Neural cell (in vitro differentiated cells): ENCODE results near the gene KRT222. TPM values are rescaled to one million over a fixed set of nuclear protein-coding genes. Genes with fewer than 3 reads are reported as not detected.

Source experiments
- H2AFZ ChIP-seq: fragments of 200-600, 300-800 bp; sonication (generic), shearing (Covaris generic); 2 replicates; pipeline ENCODE4 v1.6.0; 2014; ENCODE audit warnings: low read depth, mild to moderate bottlenecking, antibody characterized with exemption, low read length, moderate library complexity
- H3F3A ChIP-seq: fragments of 200-600 bp; shearing (Covaris generic); 2 replicates; pipeline ENCODE4 v1.6.1; 2016; ENCODE audit warnings: mild to moderate bottlenecking, moderate library complexity, mixed read lengths, antibody characterized with exemption, low read length; ENCODE audit not compliant: insufficient read depth, poor library complexity, severe bottlenecking
- H3K27ac ChIP-seq: fragments of 200-600, 300-800 bp; sonication (generic), shearing (Covaris generic); 2 replicates; pipeline ENCODE4 v1.5.1; 2014; ENCODE audit warnings: mild to moderate bottlenecking, low read length, moderate library complexity
- H3K27me3 ChIP-seq: fragments of 300-800, 200-600 bp; sonication (generic), shearing (Covaris generic); 2 replicates; pipeline ENCODE4 v1.6.0; 2014; ENCODE audit warnings: mild to moderate bottlenecking, low read depth, low read length, moderate library complexity; ENCODE audit not compliant: insufficient read depth
- H3K36me3 ChIP-seq: fragments of 300-800, 200-600 bp; sonication (generic), shearing (Covaris generic); 2 replicates; pipeline ENCODE4 v1.5.1; 2014; ENCODE audit warnings: mild to moderate bottlenecking, antibody characterized with exemption, low read length, moderate library complexity; ENCODE audit not compliant: insufficient read depth
- H3K4me2 ChIP-seq: fragments of 300-800, 200-600 bp; sonication (generic), shearing (Covaris generic); 2 replicates; pipeline ENCODE4 v1.6.0; 2014; ENCODE audit warnings: mild to moderate bottlenecking, low read length
- H3K4me3 ChIP-seq: fragments of 300-800, 200-600 bp; sonication (generic), shearing (Covaris generic); 2 replicates; pipeline ENCODE4 v1.5.1; 2014; ENCODE audit warnings: mild to moderate bottlenecking, low read length, moderate library complexity
- H3K79me2 ChIP-seq: fragments of 200-600 bp; shearing (Covaris generic); replicated peaks from 2 replicates; pipeline ENCODE4 v1.6.0; 2014; ENCODE audit warnings: mild to moderate bottlenecking, low read length, moderate library complexity; ENCODE audit not compliant: insufficient read depth
- H3K9ac ChIP-seq: fragments of 300-800, 200-600 bp; sonication (generic), shearing (Covaris generic); 2 replicates; pipeline ENCODE4 v1.6.1; 2016; ENCODE audit warnings: mild to moderate bottlenecking, low read length, mixed read lengths
- H3K9me2 ChIP-seq: fragments of 200-600 bp; shearing (Covaris generic); 2 replicates; pipeline ENCODE4 v1.6.1; 2016; ENCODE audit warnings: mild to moderate bottlenecking, low read length, mixed read lengths; ENCODE audit not compliant: insufficient read depth
- H3K9me3 ChIP-seq: fragments of 200-600, 300-800 bp; sonication (generic), shearing (Covaris generic); 2 replicates; pipeline ENCODE4 v1.6.1; 2016; ENCODE audit warnings: mild to moderate bottlenecking, mixed run types, low read length, moderate library complexity, mixed read lengths
- H4K20me1 ChIP-seq: fragments of 200-600 bp; shearing (Covaris generic); 2 replicates; pipeline ENCODE4 v1.6.1; 2016; ENCODE audit warnings: mild to moderate bottlenecking, mixed run types; ENCODE audit not compliant: insufficient read depth
- CTCF ChIP-seq: fragments of 450-650 bp; IDR thresholded peaks from 2 replicates; pipeline ENCODE4 v1.5.1; 2014; ENCODE audit warnings: antibody characterized with exemption, mild to moderate bottlenecking, moderate library complexity; ENCODE audit not compliant: poor library complexity, severe bottlenecking
- EP300 ChIP-seq: fragments of 450-650 bp; conservative IDR thresholded peaks from 2 replicates; pipeline ENCODE4 v1.6.1; 2014; ENCODE audit warnings: antibody characterized with exemption, mild to moderate bottlenecking, moderate library complexity; ENCODE audit not compliant: poor library complexity, severe bottlenecking
- EZH2 ChIP-seq: fragments of 200-600, 300-800 bp; shearing (Covaris generic), sonication (generic); IDR thresholded peaks from 2 replicates; pipeline ENCODE4 v1.6.1; 2014; ENCODE audit warnings: antibody characterized with exemption, low read length, borderline replicate concordance, mild to moderate bottlenecking; ENCODE audit not compliant: insufficient read depth, poor library complexity, severe bottlenecking
- MXI1 ChIP-seq: fragments of 450-650 bp; conservative IDR thresholded peaks from 2 replicates; pipeline ENCODE4 v1.6.1; 2014; ENCODE audit warnings: antibody characterized with exemption, mild to moderate bottlenecking; ENCODE audit not compliant: poor library complexity, severe bottlenecking
- POLR2AphosphoS5 ChIP-seq: IDR thresholded peaks from 2 replicates; pipeline ENCODE4 v1.6.1; 2012
- RAD21 ChIP-seq: fragments of 450-650 bp; conservative IDR thresholded peaks from 2 replicates; pipeline ENCODE4 v1.6.1; 2014; ENCODE audit warnings: antibody characterized with exemption, mild to moderate bottlenecking, moderate library complexity
- SMC3 ChIP-seq: fragments of 450-650 bp; conservative IDR thresholded peaks from 2 replicates; pipeline ENCODE4 v1.6.1; 2014; ENCODE audit warnings: antibody characterized with exemption, mild to moderate bottlenecking, moderate library complexity; ENCODE audit not compliant: poor library complexity
- TAF1 ChIP-seq: IDR thresholded peaks from 2 replicates; pipeline ENCODE4 v1.6.1; 2012; ENCODE audit warnings: low read depth
- polyA plus RNA-seq: library from polyadenylated mRNA; depleted of rRNA; stranded (reverse); fragments of >200 nt; gene quantifications from 2 replicates; pipeline ENCODE4 v1.2.3, GENCODE V29; 2014
- TF ChIP-seq, protein P1 (sequence below): IDR thresholded peaks from 2 replicates; pipeline ENCODE4 v1.6.1; 2012; ENCODE audit warnings: borderline replicate concordance

KRT222 gene
- polyA plus RNA-seq, 1 donor from 2014 or later = 15.1 TPM

DNA sequence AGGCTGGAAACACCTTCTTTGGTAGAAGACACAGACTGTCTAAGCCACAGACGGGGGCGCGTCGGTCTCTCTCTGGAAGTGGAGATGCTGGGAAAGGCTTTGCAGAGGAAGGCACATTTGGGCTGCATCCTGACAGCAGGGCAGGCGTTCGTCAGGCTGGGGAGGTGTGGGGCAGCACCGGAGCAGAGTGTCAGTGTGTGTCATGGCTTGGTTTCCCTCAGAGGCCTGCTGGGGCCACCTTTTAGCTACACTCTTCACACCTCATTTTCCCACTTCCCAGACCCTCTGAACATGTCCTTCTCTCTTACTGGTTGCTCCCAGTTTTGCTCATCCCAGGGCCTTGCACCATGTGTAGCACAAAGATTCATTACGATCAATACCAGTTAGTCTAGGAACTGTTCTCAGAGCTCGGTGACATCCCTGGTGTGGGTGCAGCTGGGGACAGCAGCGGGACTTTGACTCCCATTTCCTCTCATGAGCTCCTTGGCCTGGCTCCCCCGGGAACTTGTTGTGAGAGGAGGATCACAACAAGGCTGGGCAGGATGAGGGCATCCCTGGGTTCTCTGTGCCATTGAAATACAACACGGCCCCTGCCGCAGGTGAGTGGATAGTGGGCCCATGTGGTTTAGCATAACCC, 50.4 kb downstream of the KRT222 start:
- H3K9me3 ChIP-seq = no peaks in the 10 kb centered on the region
- H3F3A ChIP-seq = no peaks in the 10 kb centered on the region
- H3K27ac ChIP-seq = no peak overlapping the region
- no peak overlapping the region for H3K9ac ChIP-seq
- H3K4me3 ChIP-seq = no peak overlapping the region
- H3K36me3 ChIP-seq = no peaks in the 10 kb centered on the region
- TF ChIP-seq EZH2 (no peak), TAF1 (no peak), EP300 (no peak), MXI1 (no peak), CTCF (no peak), RAD21 (no peak), POLR2AphosphoS5 (no peak), SMC3 (no peak)
- TF ChIP-seq, protein P1, sequence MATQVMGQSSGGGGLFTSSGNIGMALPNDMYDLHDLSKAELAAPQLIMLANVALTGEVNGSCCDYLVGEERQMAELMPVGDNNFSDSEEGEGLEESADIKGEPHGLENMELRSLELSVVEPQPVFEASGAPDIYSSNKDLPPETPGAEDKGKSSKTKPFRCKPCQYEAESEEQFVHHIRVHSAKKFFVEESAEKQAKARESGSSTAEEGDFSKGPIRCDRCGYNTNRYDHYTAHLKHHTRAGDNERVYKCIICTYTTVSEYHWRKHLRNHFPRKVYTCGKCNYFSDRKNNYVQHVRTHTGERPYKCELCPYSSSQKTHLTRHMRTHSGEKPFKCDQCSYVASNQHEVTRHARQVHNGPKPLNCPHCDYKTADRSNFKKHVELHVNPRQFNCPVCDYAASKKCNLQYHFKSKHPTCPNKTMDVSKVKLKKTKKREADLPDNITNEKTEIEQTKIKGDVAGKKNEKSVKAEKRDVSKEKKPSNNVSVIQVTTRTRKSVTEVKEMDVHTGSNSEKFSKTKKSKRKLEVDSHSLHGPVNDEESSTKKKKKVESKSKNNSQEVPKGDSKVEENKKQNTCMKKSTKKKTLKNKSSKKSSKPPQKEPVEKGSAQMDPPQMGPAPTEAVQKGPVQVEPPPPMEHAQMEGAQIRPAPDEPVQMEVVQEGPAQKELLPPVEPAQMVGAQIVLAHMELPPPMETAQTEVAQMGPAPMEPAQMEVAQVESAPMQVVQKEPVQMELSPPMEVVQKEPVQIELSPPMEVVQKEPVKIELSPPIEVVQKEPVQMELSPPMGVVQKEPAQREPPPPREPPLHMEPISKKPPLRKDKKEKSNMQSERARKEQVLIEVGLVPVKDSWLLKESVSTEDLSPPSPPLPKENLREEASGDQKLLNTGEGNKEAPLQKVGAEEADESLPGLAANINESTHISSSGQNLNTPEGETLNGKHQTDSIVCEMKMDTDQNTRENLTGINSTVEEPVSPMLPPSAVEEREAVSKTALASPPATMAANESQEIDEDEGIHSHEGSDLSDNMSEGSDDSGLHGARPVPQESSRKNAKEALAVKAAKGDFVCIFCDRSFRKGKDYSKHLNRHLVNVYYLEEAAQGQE = no peak
- H3K79me2 ChIP-seq = no peaks in the 10 kb centered on the region
- H2AFZ ChIP-seq = no peak overlapping the region
- no peaks in the 10 kb centered on the region for H3K9me2 ChIP-seq
- H4K20me1 ChIP-seq = no peaks in the 10 kb centered on the region
- H3K4me2 ChIP-seq = no peak overlapping the region
- H3K27me3 ChIP-seq = no peaks in the 10 kb centered on the region

DNA sequence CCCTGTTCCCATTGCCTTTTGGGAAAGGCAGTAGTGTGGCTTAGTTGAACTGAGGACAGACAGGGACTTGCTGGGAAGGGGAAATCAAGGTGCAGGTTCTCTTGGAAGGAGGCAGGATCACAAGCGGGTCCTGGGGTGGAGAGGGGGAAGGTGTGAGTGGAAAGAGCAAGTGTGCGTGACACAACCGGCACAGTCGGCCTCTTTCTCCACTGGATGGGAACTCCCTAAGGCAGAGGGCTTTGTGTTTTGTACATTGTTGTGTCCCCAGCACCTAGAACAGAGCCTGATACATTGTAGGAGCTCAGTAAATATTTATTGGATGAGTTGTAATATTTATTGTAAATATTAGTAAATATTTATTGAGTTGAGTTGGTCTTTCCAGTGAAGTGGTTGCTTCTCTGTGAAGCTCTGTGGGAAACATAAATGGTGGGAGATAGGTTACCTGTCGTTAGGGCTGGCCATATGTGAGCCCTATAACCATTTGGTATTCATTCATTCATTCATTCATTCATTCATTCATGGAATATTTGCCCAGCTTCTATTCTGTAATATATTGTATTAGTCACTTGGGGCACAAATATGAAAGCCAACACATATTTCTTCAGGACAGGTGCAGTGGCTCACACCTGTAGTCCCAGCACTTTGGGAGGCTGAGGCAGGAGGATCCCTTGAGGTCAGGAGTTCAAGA, 51.4 kb downstream of the KRT222 start:
- H3K9me2 ChIP-seq = no peaks in the 10 kb centered on the region
- H3K9ac ChIP-seq = no peak overlapping the region
- no peak overlapping the region for H2AFZ ChIP-seq
- no peaks in the 10 kb centered on the region for H3F3A ChIP-seq
- no peaks in the 10 kb centered on the region for H3K36me3 ChIP-seq
- no peaks in the 10 kb centered on the region for H3K79me2 ChIP-seq
- TF ChIP-seq SMC3 (no peak), TAF1 (no peak), EP300 (no peak), POLR2AphosphoS5 (no peak), MXI1 (no peak)
- H3K27me3 ChIP-seq = no peaks in the 10 kb centered on the region
- H3K4me3 ChIP-seq = no peak overlapping the region
- no peaks in the 10 kb centered on the region for H3K9me3 ChIP-seq
- H3K4me2 ChIP-seq = no peak overlapping the region
- no peak overlapping the region for H3K27ac ChIP-seq
- H4K20me1 ChIP-seq = no peaks in the 10 kb centered on the region
